ENCODE measurements around the gene RPUSD2. TPM values are rescaled to one million over a fixed set of nuclear protein-coding genes. Genes with fewer than 3 reads are reported as not detected.

RPUSD2 gene
- total RNA-seq, 1 donor from 2014 or later = 24.8 TPM

DNA sequence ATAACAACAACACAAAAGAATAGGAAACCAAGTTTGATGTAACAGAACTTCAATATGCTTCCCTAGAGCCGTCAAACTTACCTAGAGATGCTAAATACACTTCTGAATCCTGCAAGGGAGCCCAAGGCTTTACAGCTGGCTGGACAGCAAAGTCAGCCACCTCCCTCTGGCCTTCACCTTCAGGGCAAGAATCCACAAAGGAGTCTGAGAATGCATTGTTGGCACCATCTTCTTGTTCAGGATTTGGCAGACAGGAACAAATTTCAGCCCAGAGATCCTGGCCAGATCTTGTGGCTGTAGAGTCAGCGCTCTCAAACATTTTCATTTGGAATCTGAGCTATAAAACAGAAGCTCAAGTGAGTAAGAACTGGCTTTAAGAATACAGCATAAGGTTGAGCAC, 6.4 kb upstream of the RPUSD2 start:
- Mint-ChIP-seq H3K27ac (no peak overlapping the region), H3K4me3 (peak overlapping the region; percentile 35), H3K4me1 (peaks cover 79% of the 10 kb centered on the region), H3K9me3 (no peaks in the 10 kb centered on the region), H3K27me3 (no peaks in the 10 kb centered on the region), H3K36me3 (ENCODE audit: low read depth) (peaks cover 35% of the 10 kb centered on the region)
- ATAC-seq (ENCODE audit: low read depth) (no peak), DNase-seq (no peak)
- CTCF ChIA-PET = no interaction called here
- intact Hi-C loops (cut with micrococcal nuclease) = no loop called here
- POLR2A ChIA-PET = interaction anchor here (0.6 to 1.1 kb wide), 3 partner anchors 8 to 32 kb away, joined by 3 to 5 read pairs (median 3); no protein-coding TSS in a partner anchor
- TF ChIP-seq, protein P1, sequence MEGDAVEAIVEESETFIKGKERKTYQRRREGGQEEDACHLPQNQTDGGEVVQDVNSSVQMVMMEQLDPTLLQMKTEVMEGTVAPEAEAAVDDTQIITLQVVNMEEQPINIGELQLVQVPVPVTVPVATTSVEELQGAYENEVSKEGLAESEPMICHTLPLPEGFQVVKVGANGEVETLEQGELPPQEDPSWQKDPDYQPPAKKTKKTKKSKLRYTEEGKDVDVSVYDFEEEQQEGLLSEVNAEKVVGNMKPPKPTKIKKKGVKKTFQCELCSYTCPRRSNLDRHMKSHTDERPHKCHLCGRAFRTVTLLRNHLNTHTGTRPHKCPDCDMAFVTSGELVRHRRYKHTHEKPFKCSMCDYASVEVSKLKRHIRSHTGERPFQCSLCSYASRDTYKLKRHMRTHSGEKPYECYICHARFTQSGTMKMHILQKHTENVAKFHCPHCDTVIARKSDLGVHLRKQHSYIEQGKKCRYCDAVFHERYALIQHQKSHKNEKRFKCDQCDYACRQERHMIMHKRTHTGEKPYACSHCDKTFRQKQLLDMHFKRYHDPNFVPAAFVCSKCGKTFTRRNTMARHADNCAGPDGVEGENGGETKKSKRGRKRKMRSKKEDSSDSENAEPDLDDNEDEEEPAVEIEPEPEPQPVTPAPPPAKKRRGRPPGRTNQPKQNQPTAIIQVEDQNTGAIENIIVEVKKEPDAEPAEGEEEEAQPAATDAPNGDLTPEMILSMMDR (IDR thresholded peaks at IDR 0.05) = no peak

DNA sequence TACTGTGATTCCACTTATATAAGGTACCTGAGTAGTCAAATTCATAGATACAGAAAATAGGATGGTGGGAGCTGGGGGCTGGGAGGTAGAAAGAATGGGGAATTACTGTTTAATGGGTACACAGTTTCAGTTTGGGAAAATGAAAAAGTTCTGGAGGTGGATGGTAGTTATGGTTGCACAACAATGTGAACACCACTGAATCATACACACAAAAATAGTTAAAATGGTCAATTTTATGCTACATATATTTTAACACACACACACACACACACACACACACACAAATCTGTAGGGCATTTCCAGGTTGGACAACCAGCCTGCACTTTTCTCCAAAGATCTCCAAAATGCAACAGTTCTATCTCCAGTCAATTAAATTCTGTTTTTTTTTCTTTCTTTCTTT, 5.7 kb upstream of the RPUSD2 start:
- peaks cover 31% of the 10 kb centered on the region for H3K36me3 Mint-ChIP-seq (ENCODE audit: low read depth)
- ChIA-PET POLR2A (interaction anchor here (0.6 to 1.6 kb wide), 4 partner anchors 9 to 93 kb away, joined by 3 to 10 read pairs (median 4); no protein-coding TSS in a partner anchor), CTCF (no interaction called here)
- no peak for ATAC-seq (ENCODE audit: low read depth)
- TF ChIP-seq, protein P1 (IDR thresholded peaks at IDR 0.05) = no peak
- H3K27me3 Mint-ChIP-seq = no peaks in the 10 kb centered on the region
- peaks cover 74% of the 10 kb centered on the region for H3K4me1 Mint-ChIP-seq
- intact Hi-C loops (cut with micrococcal nuclease) = no loop called here
- no peak for DNase-seq
- H3K27ac Mint-ChIP-seq = peak overlapping the region; percentile 63
- no peaks in the 10 kb centered on the region for H3K9me3 Mint-ChIP-seq
- H3K4me3 Mint-ChIP-seq = peak overlapping the region; percentile 97

DNA sequence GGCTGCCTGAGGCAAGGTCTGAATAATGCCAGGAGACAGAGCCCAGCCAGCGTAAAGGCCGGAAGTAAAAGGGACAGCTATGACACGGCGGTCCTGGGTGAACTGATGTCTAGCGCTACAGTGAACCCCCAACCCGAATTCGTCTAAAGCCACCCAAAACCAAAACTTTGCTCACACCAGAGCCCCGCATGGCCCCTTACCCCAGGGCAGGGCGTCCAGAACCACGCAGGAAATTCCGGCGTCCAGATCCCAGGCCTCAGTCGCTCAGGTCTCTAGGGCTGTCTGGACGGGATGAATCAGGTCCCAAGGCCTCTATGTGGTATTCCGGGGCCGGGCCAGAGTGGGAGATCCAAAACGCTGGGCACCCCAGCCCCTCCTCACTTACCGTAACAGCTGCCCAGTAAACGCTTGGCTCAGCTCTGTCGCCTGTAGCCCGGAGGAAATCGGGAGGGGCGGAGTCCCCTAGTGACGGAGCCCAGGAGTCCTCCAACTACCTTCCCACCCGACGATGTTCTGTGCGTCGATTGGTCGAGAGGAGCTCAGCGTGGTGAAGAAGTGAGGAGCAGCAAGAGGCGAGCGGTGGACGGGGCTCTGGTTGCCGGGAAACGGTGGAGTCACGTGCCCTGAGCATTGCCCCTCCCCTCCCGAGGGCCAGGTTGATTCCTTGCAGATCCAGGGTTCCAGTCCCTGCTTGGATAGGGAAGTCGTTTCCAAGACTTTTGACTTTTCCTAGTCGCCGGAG, 4.3 kb upstream of the RPUSD2 start, which contains the start of gene CCDC32:
Gene CCDC32, minus strand, starts transcription at position 452 of the 742 bp plus-strand sequence. CDS start 2,027 bp downstream, outside the sequence.
- Mint-ChIP-seq H3K9me3 (no peaks in the 10 kb centered on the region), H3K4me1 (peaks cover 71% of the 10 kb centered on the region), H3K27me3 (no peaks in the 10 kb centered on the region), H3K27ac (peak within 1 kb of the TSS; percentile 94), H3K36me3 (ENCODE audit: low read depth) (peaks cover 31% of the 10 kb centered on the region), H3K4me3 (peak within 1 kb of the TSS; percentile 97)
- CTCF ChIA-PET = interaction anchor here (0.9 to 1.6 kb wide), 5 partner anchors 11 to 218 kb away, joined by 3 to 10 read pairs (median 4); no protein-coding TSS in a partner anchor
- DNase-seq = peak; percentile 81
- ATAC-seq (ENCODE audit: low read depth) = peak; percentile 91
- POLR2A ChIA-PET = interaction anchor here (0.5 to 2.2 kb wide), 18 partner anchors 9 to 337 kb away, joined by 3 to 32 read pairs (median 4); partner anchors contain the start of genes C15orf62, INAFM2, KNL1 and RAD51
- TF ChIP-seq, protein P1 (IDR thresholded peaks at IDR 0.05) = no peak
- intact Hi-C loops (cut with micrococcal nuclease) = loop anchor here (1.0 to 5.0 kb wide), 10 partner anchors 14 to 768 kb away; partner anchors contain the start of genes BAHD1, C15orf62, CHST14 and DNAJC17

DNA sequence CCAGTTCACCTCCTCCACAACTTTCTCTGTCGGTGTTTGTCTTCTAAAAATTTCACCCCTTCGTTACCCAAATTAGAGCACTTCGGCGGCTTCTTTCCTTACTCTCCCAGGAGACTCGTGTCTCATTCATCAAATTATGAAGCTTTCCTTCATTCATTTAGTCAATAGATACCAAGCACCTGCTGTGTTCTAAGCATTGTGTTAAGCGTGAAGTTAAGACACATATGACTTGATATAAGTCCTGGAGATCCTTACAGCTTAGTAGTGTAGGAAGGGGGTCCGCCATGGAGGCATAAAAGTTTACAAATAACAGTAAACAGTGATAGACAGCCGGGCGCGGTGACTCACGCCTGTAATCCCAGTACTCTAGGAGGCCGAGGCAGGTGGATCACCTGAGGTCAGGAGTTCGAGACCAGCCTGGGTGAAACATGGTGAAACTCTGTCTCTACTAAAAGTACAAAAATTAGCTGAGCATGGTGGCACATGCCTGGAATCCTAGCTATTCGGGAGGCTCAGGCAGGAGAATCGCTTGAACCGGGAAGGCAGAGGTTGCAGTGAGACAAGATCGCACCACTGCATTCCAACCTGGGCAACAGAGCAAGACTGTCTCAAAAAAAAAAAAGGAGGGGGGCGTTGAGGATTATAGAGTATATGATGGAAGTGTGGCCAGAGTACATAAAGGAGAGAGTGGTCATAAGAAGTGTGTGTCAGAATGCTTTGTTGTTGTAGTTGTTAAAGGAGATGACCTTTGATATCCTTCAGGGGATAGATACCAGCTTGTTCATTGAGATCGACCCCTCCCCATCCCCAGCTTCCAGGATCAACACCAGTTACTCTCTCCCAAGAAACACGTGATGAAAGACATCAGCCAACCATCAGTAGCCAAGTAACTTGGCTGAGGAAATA, 3.5 kb upstream of the RPUSD2 start:
- Mint-ChIP-seq H3K27ac (peak overlapping the region; percentile 94), H3K4me3 (peak overlapping the region; percentile 97), H3K36me3 (ENCODE audit: low read depth) (peaks cover 28% of the 10 kb centered on the region), H3K9me3 (no peaks in the 10 kb centered on the region), H3K27me3 (no peaks in the 10 kb centered on the region), H3K4me1 (peaks cover 71% of the 10 kb centered on the region)
- ChIA-PET POLR2A (interaction anchor here (0.5 to 2.2 kb wide), 17 partner anchors 11 to 337 kb away, joined by 3 to 32 read pairs (median 3); partner anchors contain the start of genes C15orf62, INAFM2, KNL1 and RAD51), CTCF (interaction anchor here (0.7 to 1.6 kb wide), 6 partner anchors 10 to 217 kb away, joined by 3 to 10 read pairs (median 4); no protein-coding TSS in a partner anchor)
- ATAC-seq (ENCODE audit: low read depth) = no peak
- TF ChIP-seq, protein P1 (IDR thresholded peaks at IDR 0.05) = no peak
- intact Hi-C loops (cut with micrococcal nuclease) = loop anchor here (1.0 to 5.0 kb wide), 8 partner anchors 15 to 767 kb away; partner anchors contain the start of genes BAHD1, C15orf62, CHST14 and DNAJC17
- no peak for DNase-seq
